ENCODE measurements around the gene NAE1. TPM values are rescaled to one million over a fixed set of nuclear protein-coding genes. Genes with fewer than 3 reads are reported as not detected.
A peak's percentile ranks its signal among the peaks of the same experiment; 100 is the strongest.

Gene NAE1
- total RNA-seq, 2 experiments from 2014 or later: 89.1 to 91.2 TPM

- ChIA-PET CTCF (interaction anchor here (1.7 kb wide), 1 partner anchor 39 kb away, joined by 5 read pairs; no protein-coding TSS in a partner anchor), POLR2A (no interaction called here)
- Mint-ChIP-seq H3K9me3 (no peaks in the 10 kb centered on the region), H3K36me3 (ENCODE audit: low read depth) (no peaks in the 10 kb centered on the region), H3K4me3 (no peak overlapping the region), H3K4me1 (ENCODE audit: low read depth) (peaks cover 6% of the 10 kb centered on the region), H3K27me3 (peaks cover 14% of the 10 kb centered on the region), H3K27ac (no peak overlapping the region)
- ATAC-seq (ENCODE audit: poor library complexity) (no peak), DNase-seq (no peak)
- no peak overlapping the region for H3K4me3 ChIP-seq (ENCODE audit: low read length)
- intact Hi-C loops (cut with DNase I, micrococcal nuclease): no loop called here
- peaks cover 11% of the 10 kb centered on the region for H3K4me1 ChIP-seq (ENCODE audit: insufficient read depth, low read length)
- peaks cover 0 to 4% of the 10 kb centered on the region in 2 experiments for H3K27me3 ChIP-seq (ENCODE audit: control insufficient read depth in 1 of 2, insufficient read depth in 2 of 2, low read length in 2 of 2)
- H3K27ac ChIP-seq (ENCODE audit: low read depth in 1 of 2, low read length in 2 of 2): no peak overlapping the region
- H3K36me3 ChIP-seq (ENCODE audit: insufficient read depth, low read length): no peaks in the 10 kb centered on the region
- H3K9me3 ChIP-seq (ENCODE audit: control insufficient read depth in 1 of 2, insufficient read depth in 1 of 2, low read length in 2 of 2): no peaks in the 10 kb centered on the region
- TF ChIP-seq CTCF (IDR thresholded peaks at IDR 0.05): no peak
Measured at GRCh38 chr16:66834746-66835145, 4.0 kb upstream of the NAE1 start.

GRCh38 chr16:66832661-66833305, 2.0 kb upstream of the NAE1 start:
- H3K4me1 Mint-ChIP-seq (ENCODE audit: low read depth): peaks cover 22% of the 10 kb centered on the region
- Histone ChIP-seq H3K36me3 (ENCODE audit: insufficient read depth, low read length) (no peaks in the 10 kb centered on the region), H3K27me3 (ENCODE audit: control insufficient read depth in 1 of 2, insufficient read depth in 2 of 2, low read length in 2 of 2) (peaks cover 0 to 4% of the 10 kb centered on the region in 2 experiments), H3K27ac (ENCODE audit: low read depth in 1 of 2, low read length in 2 of 2) (no peak overlapping the region), H3K4me1 (ENCODE audit: insufficient read depth, low read length) (peaks cover 31% of the 10 kb centered on the region), H3K9me3 (ENCODE audit: control insufficient read depth in 1 of 2, insufficient read depth in 1 of 2, low read length in 2 of 2) (no peaks in the 10 kb centered on the region), H3K4me3 (ENCODE audit: low read length) (no peak overlapping the region)
- POLR2A ChIA-PET: no interaction called here
- no peaks in the 10 kb centered on the region for H3K27me3 Mint-ChIP-seq
- CTCF ChIA-PET: no interaction called here
- peak overlapping the region; percentile 24 for H3K27ac Mint-ChIP-seq
- DNase-seq: no peak
- intact Hi-C loops (cut with DNase I, micrococcal nuclease): no loop called here
- peaks cover 14% of the 10 kb centered on the region for H3K36me3 Mint-ChIP-seq (ENCODE audit: low read depth)
- no peak for ATAC-seq (ENCODE audit: poor library complexity)
- peak overlapping the region; percentile 66 for H3K4me3 Mint-ChIP-seq
- H3K9me3 Mint-ChIP-seq: no peaks in the 10 kb centered on the region
- no peak for TF ChIP-seq CTCF (IDR thresholded peaks at IDR 0.05)

GRCh38 chr16:66832190-66832589, 1.4 kb upstream of the NAE1 start:
- no peaks in the 10 kb centered on the region for H3K9me3 ChIP-seq (ENCODE audit: control insufficient read depth in 1 of 2, insufficient read depth in 1 of 2, low read length in 2 of 2)
- ChIA-PET CTCF (interaction anchor here (1.9 to 3.8 kb wide), 3 partner anchors 37 to 49 kb away, joined by 13 to 49 read pairs (median 39); partner anchors contain the start of gene PDP2), POLR2A (no interaction called here)
- H3K4me3 ChIP-seq (ENCODE audit: low read length): no peak overlapping the region
- TF ChIP-seq CTCF (IDR thresholded peaks at IDR 0.05): no peak
- Mint-ChIP-seq H3K36me3 (ENCODE audit: low read depth) (peaks cover 19% of the 10 kb centered on the region), H3K4me1 (ENCODE audit: low read depth) (peaks cover 26% of the 10 kb centered on the region), H3K4me3 (peak overlapping the region; percentile 66), H3K9me3 (no peaks in the 10 kb centered on the region), H3K27me3 (no peaks in the 10 kb centered on the region), H3K27ac (peak overlapping the region; percentile 24)
- no peak for ATAC-seq (ENCODE audit: poor library complexity)
- intact Hi-C loops (cut with DNase I, micrococcal nuclease): no loop called here
- H3K27ac ChIP-seq (ENCODE audit: low read depth in 1 of 2, low read length in 2 of 2): no peak overlapping the region
- peaks cover 0 to 4% of the 10 kb centered on the region in 2 experiments for H3K27me3 ChIP-seq (ENCODE audit: control insufficient read depth in 1 of 2, insufficient read depth in 2 of 2, low read length in 2 of 2)
- DNase-seq: no peak
- H3K4me1 ChIP-seq (ENCODE audit: insufficient read depth, low read length): peaks cover 32% of the 10 kb centered on the region
- no peaks in the 10 kb centered on the region for H3K36me3 ChIP-seq (ENCODE audit: insufficient read depth, low read length)
